Neural cell (in vitro differentiated cells): ENCODE measurements around the gene C1orf167.

Experiments used
- CTCF ChIP-seq: fragments of 450-650 bp; IDR thresholded peaks from 2 replicates; pipeline ENCODE4 v1.5.1; 2014; ENCODE audit warnings: antibody characterized with exemption, mild to moderate bottlenecking, moderate library complexity; ENCODE audit not compliant: poor library complexity, severe bottlenecking
- EZH2 ChIP-seq: fragments of 200-600, 300-800 bp; shearing (Covaris generic), sonication (generic); IDR thresholded peaks from 2 replicates; pipeline ENCODE4 v1.6.1; 2014; ENCODE audit warnings: antibody characterized with exemption, low read length, borderline replicate concordance, mild to moderate bottlenecking; ENCODE audit not compliant: insufficient read depth, poor library complexity, severe bottlenecking
- POLR2AphosphoS5 ChIP-seq: IDR thresholded peaks from 2 replicates; pipeline ENCODE4 v1.6.1; 2012
- RAD21 ChIP-seq: fragments of 450-650 bp; conservative IDR thresholded peaks from 2 replicates; pipeline ENCODE4 v1.6.1; 2014; ENCODE audit warnings: antibody characterized with exemption, mild to moderate bottlenecking, moderate library complexity
- SMC3 ChIP-seq: fragments of 450-650 bp; conservative IDR thresholded peaks from 2 replicates; pipeline ENCODE4 v1.6.1; 2014; ENCODE audit warnings: antibody characterized with exemption, mild to moderate bottlenecking, moderate library complexity; ENCODE audit not compliant: poor library complexity
- TAF1 ChIP-seq: IDR thresholded peaks from 2 replicates; pipeline ENCODE4 v1.6.1; 2012; ENCODE audit warnings: low read depth

- TF ChIP-seq EZH2, result no peak
- TF ChIP-seq POLR2AphosphoS5, result no peak
- no peak for TF ChIP-seq CTCF
- TF ChIP-seq SMC3, result no peak
- TF ChIP-seq TAF1, result no peak
- TF ChIP-seq RAD21, result no peak
Measured at GRCh38 chr1:11727119-11727518, 34.9 kb upstream of the C1orf167 start.
